Spleen (tissue), 11 donors: ENCODE results near the gene SZRD1. TPM values are rescaled to one million over a fixed set of nuclear protein-coding genes. Genes with fewer than 3 reads are reported as not detected.
A peak's percentile ranks its signal among the peaks of the same experiment; 100 is the strongest.

Experiments
- DNase-seq: peaks from one replicate; pipeline ENCODE4 v3.0.0-alpha.2; 2020
- H3K27ac ChIP-seq, 8 donors: fragments of 200-600 bp; sonication (generic) in 7 of 8; 1 replicate in 4 of 8; 2 replicates in 4 of 8; pipeline versions ENCODE4 v1.5.0 to v1.8.0; 2016 to 2021; ENCODE audit warnings: inconsistent platforms in 4 of 8, mild to moderate bottlenecking in 4 of 8, moderate library complexity in 1 of 8
- H3K27me3 ChIP-seq, 7 donors: fragments of 200-600 bp; sonication (generic) in 6 of 7; replicated peaks in 1 of 7; 1 replicate in 4 of 7; 2 replicates in 3 of 7; pipeline versions ENCODE4 v1.5.0 to v1.8.0; 2016 to 2021; ENCODE audit warnings: inconsistent platforms in 3 of 7, mild to moderate bottlenecking in 1 of 7
- H3K36me3 ChIP-seq, 6 donors: fragments of 200-600 bp; sonication (generic) in 5 of 6; 1 replicate in 4 of 6; 2 replicates in 2 of 6; pipeline versions ENCODE4 v1.5.0 to v1.8.0; 2016 to 2021; ENCODE audit warnings: inconsistent platforms in 2 of 6
- H3K4me1 ChIP-seq, 6 donors: fragments of 200-600 bp; sonication (generic) in 5 of 6; 1 replicate in 3 of 6; 2 replicates in 3 of 6; pipeline versions ENCODE4 v1.5.0 to v1.8.0; 2016 to 2021; ENCODE audit warnings: inconsistent platforms in 3 of 6
- H3K4me3 ChIP-seq, 8 donors: fragments of 200-600 bp; sonication (generic) in 7 of 8; 1 replicate in 4 of 8; 2 replicates in 4 of 8; pipeline versions ENCODE4 v1.5.0 to v1.8.0; 2016 to 2021; ENCODE audit warnings: inconsistent platforms in 4 of 8, mild to moderate bottlenecking in 4 of 8, moderate library complexity in 2 of 8
- H3K9me3 ChIP-seq, 8 donors: fragments of 200-600 bp; sonication (generic) in 7 of 8; 1 replicate in 4 of 8; 2 replicates in 4 of 8; pipeline versions ENCODE4 v1.5.0 to v1.8.0; 2016 to 2021; ENCODE audit warnings: inconsistent platforms in 4 of 8
- CTCF ChIP-seq, 11 experiments: fragments of 200-600 bp in 7 of 11; fragments of 450-650 bp in 4 of 11; sonication (generic) in 4 of 11; IDR thresholded peaks in 8 of 11; conservative IDR thresholded peaks in 3 of 11; 1 replicate in 7 of 11; 2 replicates in 4 of 11; pipeline versions ENCODE4 v1.4.0 to v1.8.0; 2016 to 2021; ENCODE audit warnings: antibody characterized with exemption in 11 of 11, inconsistent platforms in 4 of 11, mild to moderate bottlenecking in 1 of 11
- POLR2A ChIP-seq, 3 donors: fragments of 450-650 bp; IDR thresholded peaks; one replicate each; pipeline ENCODE4 v1.5.1; 2017; ENCODE audit warnings: antibody characterized with exemption in 3 of 3, mild to moderate bottlenecking in 1 of 3
- POLR2AphosphoS5 ChIP-seq, 3 donors: sonication (generic); formaldehyde crosslinking; IDR thresholded peaks; one replicate each; pipeline ENCODE4 v1.5.1; 2017; ENCODE audit warnings: antibody characterized with exemption in 3 of 3
- WGBS, 5 donors: extraction: QIAGEN DNeasy Blood & Tissue Kit in 3 of 5; methylation state at CpG; one replicate each; pipeline versions ENCODE4 v1.1.5 to v1.1.7; 2013 to 2018; 5-methylcytosine and 5-hydroxymethylcytosine counted together
- intact Hi-C: fragments of 100-400 bp; cut with DNase I; formaldehyde crosslinking; loops from one replicate; pipeline ENCODE4 v1.15.0; 2023; ENCODE audit warnings: low total_unique reads
- polyA plus RNA-seq, 3 donors: library from polyadenylated mRNA; stranded (reverse); fragments of 200-250 nt; gene quantifications; one replicate each; pipeline ENCODE4 v1.2.1, GENCODE V29; 2013
- total RNA-seq, 7 donors: library from RNA; depleted of rRNA in 3 of 7; stranded (reverse); fragments of >200 nt in 3 of 7; fragmentation: NEBNext Ultra II Directional in 4 of 7; extraction: Animal tissue kit (Norgen Biotek cat#: 25700) in 4 of 7; gene quantifications; one replicate each; pipeline versions ENCODE4 v1.1.0 to v1.2.1, GENCODE V29; 2016 to 2021
- donor health status: healthy with polysubstance abuse.
- donor health status: DM: no; HTN: no; CAD: no; lungs with moderate emphysema.
- donor health status: DM: no; HTN: no; CAD: no.
- donor health status: Bipolar disorder and iron deficiency.
- donor health status: healthy.
- donor health status: DM: no; HTN: no; CAD: no.
- donor health status: DM: yes; HTN: yes; CAD: no.

The SZRD1 gene
- total and polyA plus RNA-seq, 10 donors, result 37.8 to 129 (median 84.6) TPM

- Histone ChIP-seq H3K4me3 (no peak overlapping the region), H3K27ac (no peak overlapping the region), H3K36me3 (peaks cover 0 to 93% (median 77%) of the 10 kb centered on the region in 6 donors), H3K27me3 (no peaks in the 10 kb centered on the region), H3K4me1 (peaks cover 28 to 92% (median 64%) of the 10 kb centered on the region in 6 donors), H3K9me3 (no peaks in the 10 kb centered on the region)
- 90 to 96% (median 93%) methylated on average over 10 of the region's 10 CpGs for WGBS, 5 donors
- TF ChIP-seq POLR2AphosphoS5 (IDR thresholded peaks at IDR 0.05) (no peak), CTCF (IDR thresholded peaks at IDR 0.05 in 8 of 11, conservative IDR thresholded peaks at IDR 0.05 in 3 of 11) (no peak), POLR2A (IDR thresholded peaks at IDR 0.05) (no peak)
- intact Hi-C loops, result no loop called here
- DNase-seq, result no peak
Observed at GRCh38 chr1:16446116-16446515, 79.1 kb downstream of the SZRD1 start.

- TF ChIP-seq CTCF (IDR thresholded peaks at IDR 0.05 in 8 of 11, conservative IDR thresholded peaks at IDR 0.05 in 3 of 11) (no peak), POLR2AphosphoS5 (IDR thresholded peaks at IDR 0.05) (no peak), POLR2A (IDR thresholded peaks at IDR 0.05) (no peak)
- WGBS, 5 donors, result 95 to 98% (median 97%) methylated on average over 9 of the region's 9 CpGs
- Histone ChIP-seq H3K9me3 (no peaks in the 10 kb centered on the region), H3K36me3 (peaks cover 0 to 100% (median 91%) of the 10 kb centered on the region in 6 donors), H3K27ac (peak overlapping the region in 1 of 8 donors; percentile 50), H3K4me1 (peaks cover 19 to 92% (median 61%) of the 10 kb centered on the region in 6 donors), H3K4me3 (no peak overlapping the region), H3K27me3 (no peaks in the 10 kb centered on the region)
- intact Hi-C loops, result no loop called here
- no peak for DNase-seq
Observed at GRCh38 chr1:16447641-16448040, 80.6 kb downstream of the SZRD1 start.

Other genes starting within 250 kb of the SZRD1 start
- gene EPHA2, start 211.2 kb upstream of the SZRD1 start, total RNA-seq, result 10 to 100 TPM; 10.6 to 35.7 (median 17.1) TPM
- 1 to 10 TPM; 2.0 to 7.4 (median 2.6) TPM for gene EPHA2, start 211.2 kb upstream of the SZRD1 start, polyA plus RNA-seq
- gene ARHGEF19, start 154.6 kb upstream of the SZRD1 start, total RNA-seq, result 10 to 100 TPM in 1 of 7 donors, 1 to 10 TPM in 6; 3.5 to 12.9 (median 8.0) TPM
- gene ARHGEF19, start 154.6 kb upstream of the SZRD1 start, polyA plus RNA-seq, result 1 to 10 TPM; 4.8 to 7.7 (median 6.4) TPM
- gene CPLANE2, start 130.1 kb upstream of the SZRD1 start, total RNA-seq, result 1 to 10 TPM; 4.0 to 7.6 (median 5.3) TPM
- 1 to 10 TPM; 2.1 to 6.1 (median 2.2) TPM for gene CPLANE2, start 130.1 kb upstream of the SZRD1 start, polyA plus RNA-seq
- 10 to 100 TPM; 18.7 to 30.2 (median 23.7) TPM for gene FBXO42, start 14.8 kb upstream of the SZRD1 start, total RNA-seq
- gene FBXO42, start 14.8 kb upstream of the SZRD1 start, polyA plus RNA-seq, result 10 to 100 TPM in 1 of 3 donors, 1 to 10 TPM in 2; 8.6 to 12.4 (median 9.9) TPM
- under 1 TPM in 1 of 7 donors, not detected in 6; 0.30 TPM for gene SPATA21, start 70.2 kb downstream of the SZRD1 start, total RNA-seq
- gene SPATA21, start 70.2 kb downstream of the SZRD1 start, polyA plus RNA-seq, result under 1 TPM; 0.13 to 0.32 (median 0.18) TPM
- gene NECAP2, start 73.5 kb downstream of the SZRD1 start, total RNA-seq, result 100 to 1,000 TPM in 6 of 7 donors, 10 to 100 TPM in 1; 98.8 to 150 (median 122) TPM
- gene NECAP2, start 73.5 kb downstream of the SZRD1 start, polyA plus RNA-seq, result 100 to 1,000 TPM in 1 of 3 donors, 10 to 100 TPM in 2; 59.7 to 105 (median 78.6) TPM
- 1,000 to 10,000 TPM in 4 of 7 donors, under 1 TPM in 3; under 0.01 to 8,075 (median 6,234) TPM for gene RNU1-1, start 147.0 kb downstream of the SZRD1 start, total RNA-seq
- gene RNU1-1, start 147.0 kb downstream of the SZRD1 start, polyA plus RNA-seq, result not detected
- gene NBPF1, start 246.3 kb downstream of the SZRD1 start, total RNA-seq, result 10 to 100 TPM; 22.0 to 60.7 (median 33.7) TPM
- gene NBPF1, start 246.3 kb downstream of the SZRD1 start, polyA plus RNA-seq, result 1 to 10 TPM; 1.3 to 7.2 (median 2.9) TPM